ENCODE data around the gene MEGF6.
A peak's percentile ranks its signal among the peaks of the same experiment; 100 is the strongest.

MEGF6 gene

DNA sequence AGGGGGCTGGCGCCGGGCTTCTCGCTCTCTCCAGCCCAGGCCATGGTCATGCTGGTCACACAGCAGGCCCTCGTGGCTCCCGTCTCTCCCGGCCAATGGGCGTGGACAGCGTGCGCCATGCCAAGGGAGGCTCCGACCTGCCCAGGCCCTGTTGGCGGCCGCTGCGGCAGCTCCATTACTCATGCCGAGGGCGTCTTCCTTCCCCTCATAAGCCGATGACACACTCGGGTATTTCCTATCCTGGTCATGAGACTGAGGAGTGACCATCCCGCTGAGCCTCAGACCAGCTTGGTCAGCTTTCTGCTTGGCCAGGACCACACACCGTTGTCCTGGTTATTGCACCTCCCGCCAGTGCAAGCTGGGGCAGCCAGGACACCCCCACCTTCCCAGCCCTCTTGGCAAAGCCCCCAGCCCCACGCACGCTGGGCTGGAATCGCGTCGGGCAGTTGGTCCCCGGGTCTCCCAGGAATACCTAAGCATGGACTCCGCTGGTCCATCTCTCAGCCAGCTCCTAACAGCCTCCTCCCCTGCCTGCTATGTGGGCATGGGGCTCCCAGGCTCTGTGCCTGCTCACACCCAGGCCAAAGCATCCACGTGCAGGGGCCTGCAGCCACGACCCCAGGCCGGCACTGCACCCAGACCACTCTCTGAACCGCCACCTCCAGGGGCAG is 107.0 kb downstream of the MEGF6 start:
- DNase-seq (ENCODE audit: low read depth, low spot score), result no peak

DNA sequence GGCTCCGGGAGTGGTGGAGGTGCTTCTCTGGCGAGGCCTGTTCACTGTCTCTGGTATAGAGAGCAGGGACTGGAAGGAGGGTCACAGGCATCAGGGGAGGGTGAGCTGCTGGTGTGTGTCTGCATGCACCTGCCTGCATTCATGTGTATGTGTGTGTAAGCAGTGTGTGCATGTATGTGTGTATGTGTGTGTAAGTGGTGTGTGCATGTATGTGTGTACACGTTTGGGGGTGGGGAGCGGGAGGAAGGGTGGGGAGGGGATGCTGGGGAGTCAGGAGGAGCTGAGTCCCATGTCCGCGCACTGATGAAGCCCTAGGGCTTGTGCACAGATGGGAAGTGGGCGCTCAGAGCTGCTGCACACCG is 107.8 kb downstream of the MEGF6 start:
- DNase-seq (ENCODE audit: low read depth, low spot score), result no peak

DNA sequence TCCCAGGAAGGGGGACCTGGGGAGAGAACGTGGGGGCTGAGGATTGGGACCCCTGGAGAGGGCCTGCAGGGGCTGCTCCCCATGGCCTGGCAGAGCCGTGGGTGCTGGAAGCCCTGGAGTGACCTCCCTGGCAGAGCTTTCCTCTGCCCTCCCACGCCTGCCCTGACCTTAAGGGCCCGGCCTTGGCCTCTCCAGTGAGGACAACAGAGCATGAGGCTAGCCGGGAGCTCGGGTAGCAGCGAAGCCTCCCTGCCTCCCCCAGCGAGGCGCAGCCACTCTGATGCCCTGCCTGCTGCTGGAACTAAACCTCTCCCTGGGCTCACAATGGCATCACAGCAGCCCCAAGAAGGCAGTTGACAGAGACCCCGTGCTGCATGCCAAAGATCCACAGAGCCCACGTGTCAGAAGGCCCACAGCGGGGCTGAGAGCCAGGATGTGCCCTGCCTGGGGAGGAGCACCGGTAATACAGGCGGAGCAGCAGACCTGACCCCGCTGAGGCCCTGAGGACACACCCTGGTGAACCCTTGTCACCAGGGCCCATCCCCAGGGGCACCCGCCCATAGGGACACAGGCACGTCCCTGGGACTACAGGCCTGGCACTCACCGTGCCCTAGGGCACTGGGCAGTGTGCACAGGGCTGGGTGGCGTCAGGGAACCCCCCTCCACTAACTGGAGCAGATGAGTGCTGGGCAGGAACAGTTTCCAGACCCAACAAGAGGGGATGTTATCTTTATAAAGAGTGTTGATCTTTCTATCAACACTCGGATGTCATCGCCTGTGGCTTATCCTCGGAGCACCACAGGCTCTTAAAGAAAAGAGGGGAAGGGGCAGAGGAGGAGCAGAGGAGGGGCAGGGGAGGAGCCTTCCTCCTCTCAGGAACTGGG is 108.4 kb downstream of the MEGF6 start:
- DNase-seq (ENCODE audit: low read depth, low spot score), result no peak

GRCh38 chr1:3501856-3502640 is 109.3 kb downstream of the MEGF6 start:
- peak; percentile 91 for DNase-seq (ENCODE audit: low read depth, low spot score)

- DNase-seq (ENCODE audit: low read depth, low spot score), result no peak
These were observed 109.9 kb downstream of the MEGF6 start for GRCh38 chr1:3501437-3501836.

GRCh38 chr1:3500265-3500835 is 111.0 kb downstream of the MEGF6 start:
- DNase-seq (ENCODE audit: low read depth, low spot score), result peak; percentile 74

DNA sequence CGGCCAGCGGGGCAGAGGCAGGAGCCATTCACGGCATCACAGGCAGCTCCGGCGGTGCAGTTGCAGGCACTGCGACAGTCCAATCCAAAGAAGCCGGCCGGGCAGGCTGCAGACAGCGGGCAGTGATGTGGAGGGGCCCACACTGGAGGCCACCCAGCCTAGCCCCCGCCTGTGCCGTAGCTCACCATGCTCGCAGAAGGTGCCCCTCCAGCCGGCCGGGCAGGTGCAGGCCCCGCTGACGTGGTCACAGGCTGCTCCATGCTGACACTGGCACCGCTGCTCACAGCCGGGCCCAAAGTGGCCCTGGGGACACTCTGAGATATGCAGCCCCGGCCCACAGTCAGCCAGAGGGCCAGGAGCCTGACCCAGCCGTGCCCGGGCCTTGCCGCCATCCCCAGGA is 111.7 kb downstream of the MEGF6 start:
- DNase-seq (ENCODE audit: low read depth, low spot score), result no peak

GRCh38 chr1:3498986-3499385 is 112.3 kb downstream of the MEGF6 start:
- no peak for DNase-seq (ENCODE audit: low read depth, low spot score)

DNA sequence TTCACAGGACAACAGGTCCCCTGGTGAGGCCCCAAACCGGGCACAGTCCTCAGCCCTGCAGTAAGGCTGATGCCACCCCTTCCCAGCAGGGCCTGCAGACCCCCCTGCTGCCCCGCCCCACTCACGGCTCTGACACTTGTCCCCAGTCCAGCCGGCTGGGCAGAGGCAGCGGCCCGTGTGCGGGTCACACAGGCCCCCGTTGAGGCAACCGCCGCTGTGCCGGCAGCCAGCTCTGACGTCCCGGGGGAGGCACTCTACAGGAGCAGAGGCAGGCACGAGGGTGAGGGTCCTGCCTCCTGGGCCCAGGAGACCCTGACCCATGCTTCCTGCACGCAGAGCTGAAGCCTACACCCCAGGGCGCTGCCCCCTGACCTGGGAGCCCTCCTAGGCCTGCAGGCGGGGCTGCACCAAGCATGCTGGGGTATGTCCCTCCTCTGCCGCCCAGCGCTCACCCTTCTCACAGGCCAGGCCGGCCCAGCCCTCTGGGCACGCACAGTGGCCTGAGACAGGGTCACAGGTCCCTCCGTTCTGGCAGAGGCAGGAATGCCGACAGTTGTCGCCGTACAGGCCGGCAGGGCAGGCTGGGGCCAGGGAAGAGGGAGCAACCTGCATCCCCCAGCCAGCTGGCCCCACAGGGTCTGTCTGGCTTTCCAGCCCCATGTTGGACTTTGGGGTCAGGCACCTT is 112.9 kb downstream of the MEGF6 start:
- no peak for DNase-seq (ENCODE audit: low read depth, low spot score)

GRCh38 chr1:3497521-3497920 is 113.8 kb downstream of the MEGF6 start:
- DNase-seq (ENCODE audit: low read depth, low spot score), result no peak

- no peak for DNase-seq (ENCODE audit: low read depth, low spot score)
These were observed 114.4 kb downstream of the MEGF6 start for GRCh38 chr1:3496916-3497315.

DNA sequence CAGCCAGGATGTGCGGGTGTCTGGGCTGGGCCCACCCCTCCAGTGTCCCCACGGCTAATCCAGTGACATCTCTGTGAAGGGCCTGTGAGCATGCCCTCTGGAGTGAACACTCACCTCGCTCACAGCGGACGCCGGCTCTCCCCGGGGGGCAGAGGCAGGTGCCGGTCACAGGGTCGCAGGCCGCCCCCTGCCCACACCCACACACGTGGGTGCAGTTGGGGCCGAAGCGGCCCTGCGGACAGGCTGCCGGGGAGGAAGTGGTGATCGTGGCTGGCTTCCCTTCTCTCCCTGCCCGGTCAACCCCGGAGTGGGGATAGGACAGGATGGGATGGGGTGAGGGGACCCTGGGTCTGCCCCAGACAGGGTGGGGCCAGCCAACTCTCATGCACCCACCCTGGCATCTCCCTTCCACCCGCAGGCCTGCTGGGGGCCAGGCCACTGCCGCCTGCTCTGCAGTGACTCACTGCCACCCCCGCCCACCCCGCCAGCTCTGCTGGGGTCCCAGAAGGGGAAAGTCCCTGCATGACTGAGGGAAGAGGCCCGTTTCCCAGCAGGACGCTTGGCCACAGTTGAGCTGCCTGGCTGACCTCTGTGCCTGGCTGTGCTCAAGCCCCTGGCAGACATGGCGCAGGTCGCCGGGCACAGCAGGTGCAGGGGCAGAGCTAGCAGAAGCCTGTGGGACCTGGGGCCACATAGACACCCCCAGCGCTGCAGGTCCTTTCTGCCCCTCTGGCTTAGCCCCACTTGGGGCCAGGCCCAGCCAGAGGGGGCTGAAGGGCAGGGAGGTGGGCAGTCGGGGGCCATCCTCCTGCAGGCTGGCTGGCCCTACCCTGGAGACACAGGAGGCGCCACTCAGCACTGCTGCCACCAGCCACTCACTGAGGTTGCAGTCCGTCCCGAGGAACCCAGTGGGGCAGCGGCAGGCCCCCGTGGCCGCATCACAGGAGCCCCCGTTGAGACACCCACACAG is 115.2 kb downstream of the MEGF6 start:
- no peak for DNase-seq (ENCODE audit: low read depth, low spot score)

GRCh38 chr1:3494321-3495308 is 116.7 kb downstream of the MEGF6 start:
- no peak for DNase-seq (ENCODE audit: low read depth, low spot score)

GRCh38 chr1:3492545-3493246 is 118.6 kb downstream of the MEGF6 start:
- peak; percentile 18 for DNase-seq (ENCODE audit: low read depth, low spot score)

GRCh38 chr1:3491291-3492246 is 119.7 kb downstream of the MEGF6 start:
- DNase-seq (ENCODE audit: low read depth, low spot score), result peak; percentile 89

GRCh38 chr1:3490046-3490745 is 121.1 kb downstream of the MEGF6 start:
- DNase-seq (ENCODE audit: low read depth, low spot score), result no peak

DNA sequence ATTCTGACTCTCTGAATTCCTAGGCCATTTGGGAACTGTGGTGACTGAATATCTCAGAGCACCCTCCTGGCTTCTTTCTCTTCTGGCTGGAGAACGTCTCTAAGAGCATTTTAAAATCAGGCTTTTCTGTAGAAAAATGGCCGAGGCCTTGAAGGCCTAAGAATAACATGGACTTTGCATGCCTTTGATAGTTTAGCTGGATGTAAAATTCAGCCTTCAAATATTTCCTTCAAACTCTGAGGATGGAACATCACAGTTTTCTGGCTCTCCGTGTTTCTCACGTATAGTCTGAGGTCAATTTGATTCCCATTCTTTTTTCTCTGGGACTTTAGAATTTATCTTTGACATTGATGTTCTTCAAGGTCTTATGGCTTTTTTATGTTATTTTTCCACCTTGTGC is 122.9 kb downstream of the MEGF6 start:
- DNase-seq (ENCODE audit: low read depth, low spot score), result no peak
